ENCODE measurements around the gene VSTM4.

The VSTM4 gene

GRCh38 chr10:49116509-49117375 is 1.4 kb upstream of the VSTM4 start:
- no peak for ATAC-seq

- no peak for ATAC-seq
These were observed 630 bp upstream of the VSTM4 start for GRCh38 chr10:49115796-49116508.

- ATAC-seq = no peak
These were observed 656 bp downstream of the VSTM4 start for GRCh38 chr10:49114718-49115014.

GRCh38 chr10:49113741-49114141 is 1.6 kb downstream of the VSTM4 start:
- ATAC-seq = no peak

- no peak for ATAC-seq
These were observed 2.5 kb downstream of the VSTM4 start for GRCh38 chr10:49112851-49113250.

GRCh38 chr10:49112098-49112497 is 3.2 kb downstream of the VSTM4 start:
- ATAC-seq = no peak

GRCh38 chr10:49111320-49111698 is 4.0 kb downstream of the VSTM4 start:
- no peak for ATAC-seq

- ATAC-seq = no peak
These were observed 4.5 kb downstream of the VSTM4 start for GRCh38 chr10:49110684-49111319.

- no peak for ATAC-seq
These were observed 5.5 kb downstream of the VSTM4 start for GRCh38 chr10:49109669-49110340.

GRCh38 chr10:49108656-49109055 is 6.7 kb downstream of the VSTM4 start:
- ATAC-seq = no peak

- no peak for ATAC-seq
These were observed 7.4 kb downstream of the VSTM4 start for GRCh38 chr10:49107887-49108267.

GRCh38 chr10:49107111-49107886 is 8.0 kb downstream of the VSTM4 start:
- no peak for ATAC-seq

- ATAC-seq = no peak
These were observed 8.9 kb downstream of the VSTM4 start for GRCh38 chr10:49106451-49106850.

- ATAC-seq = no peak
These were observed 10.2 kb downstream of the VSTM4 start for GRCh38 chr10:49105076-49105475.

- ATAC-seq = no peak
These were observed 11.0 kb downstream of the VSTM4 start for GRCh38 chr10:49104323-49104722.

- no peak for ATAC-seq
These were observed 11.6 kb downstream of the VSTM4 start for GRCh38 chr10:49103761-49104160.

- no peak for ATAC-seq
These were observed 16.3 kb downstream of the VSTM4 start for GRCh38 chr10:49099046-49099445.

GRCh38 chr10:49096890-49097445 is 18.4 kb downstream of the VSTM4 start:
- no peak for ATAC-seq

GRCh38 chr10:49094646-49095045 is 20.7 kb downstream of the VSTM4 start:
- no peak for ATAC-seq

GRCh38 chr10:49093922-49094321 is 21.4 kb downstream of the VSTM4 start:
- no peak for ATAC-seq

GRCh38 chr10:49092477-49092876 is 22.8 kb downstream of the VSTM4 start:
- ATAC-seq = no peak

Data from activated CD4-positive, CD25-positive, alpha-beta regulatory T cell treated with anti-CD3 and anti-CD28 coated beads, Interleukin-2, amount 50 U/mL, for 24 hours (primary cell).